Heart right ventricle (tissue), 16 donors: ENCODE measurements around the gene EIF2B2. TPM values are rescaled to one million over a fixed set of nuclear protein-coding genes. Genes with fewer than 3 reads are reported as not detected.

ENCODE experiments used
- ATAC-seq, 8 donors: fragments of 200-7000 bp; cut with Tn5 transposase; one replicate each; pipeline ENCODE4 v1.9.1; 2020; ENCODE audit warnings: mild to moderate bottlenecking in 8 of 8, moderate library complexity in 8 of 8, moderate number of reproducible peaks in 1 of 8
- DNase-seq, 2 donors: peaks; one replicate each; pipeline ENCODE4 v3.0.0-alpha.2; 2020
- H3K27ac ChIP-seq, 10 donors: fragments of 200-600 bp; sonication (generic) in 2 of 10; one replicate each; pipeline versions ENCODE4 v1.5.0 to v1.8.0; 2020 to 2022; ENCODE audit warnings: mild to moderate bottlenecking in 3 of 10
- H3K27me3 ChIP-seq, 7 donors: fragments of 200-600 bp; one replicate each; pipeline ENCODE4 v1.8.0; 2021 to 2022; ENCODE audit warnings: mild to moderate bottlenecking in 2 of 7
- H3K36me3 ChIP-seq, 9 donors: fragments of 200-600 bp; sonication (generic) in 1 of 9; one replicate each; pipeline versions ENCODE4 v1.5.0 to v1.8.0; 2020 to 2022; ENCODE audit warnings: mild to moderate bottlenecking in 2 of 9
- H3K4me1 ChIP-seq, 9 donors: fragments of 200-600 bp; sonication (generic) in 1 of 9; one replicate each; pipeline versions ENCODE4 v1.5.0 to v1.8.0; 2020 to 2022; ENCODE audit warnings: mild to moderate bottlenecking in 4 of 9
- H3K4me3 ChIP-seq, 10 donors: fragments of 200-600 bp; sonication (generic) in 2 of 10; one replicate each; pipeline versions ENCODE4 v1.5.0 to v1.8.0; 2020 to 2022; ENCODE audit warnings: mild to moderate bottlenecking in 7 of 10, moderate library complexity in 2 of 10
- H3K9me3 ChIP-seq, 11 donors: fragments of 200-600 bp in 10 of 11; sonication (generic) in 2 of 11; one replicate each; pipeline versions ENCODE4 v1.5.0 to v1.8.0; 2013 to 2022; ENCODE audit warnings: mild to moderate bottlenecking in 2 of 11, control low read depth in 1 of 11, moderate library complexity in 1 of 11
- CTCF ChIP-seq, 9 donors: fragments of 200-600 bp; sonication (generic) in 2 of 9; IDR thresholded peaks; one replicate each; pipeline versions ENCODE4 v1.5.0 to v1.8.0; 2021 to 2022; ENCODE audit warnings: antibody characterized with exemption in 9 of 9, mild to moderate bottlenecking in 5 of 9, moderate library complexity in 1 of 9
- WGBS, 2 donors: extraction: QIAGEN DNeasy Blood & Tissue Kit; methylation state at CpG; one replicate each; pipeline ENCODE4 v1.1.7; 2013; ENCODE audit warnings: inconsistent platforms in 1 of 2; 5-methylcytosine and 5-hydroxymethylcytosine counted together
- intact Hi-C, 10 donors: fragments of 100-400 bp; cut with DNase I; formaldehyde crosslinking; loops; one replicate each; pipeline versions ENCODE4 v1.11.1 to v1.14.2; 2022
- polyA plus RNA-seq, 2 donors: library from polyadenylated mRNA; stranded (reverse); fragments of 200-250 nt; gene quantifications; one replicate each; pipeline ENCODE4 v1.2.3, GENCODE V29; 2013
- total RNA-seq, 10 donors: library from RNA; stranded (reverse); fragmentation: NEBNext Ultra II Directional in 3 of 10; extraction: Animal tissue kit (Norgen Biotek cat#: 25700) in 3 of 10; gene quantifications; one replicate each; pipeline versions ENCODE4 v1.2.1 to v1.2.4, GENCODE V29; 2021 to 2023
- donor health status: Arrhythmogenic right ventricular cardiomyopathy.
- donor health status: ischemic (EF 13 %, LVEDD 7.1; RV severe dilation, severe dysfunction).
- donor health status: healthy with polysubstance abuse.
- donor health status: DM: no; HTN: yes; CAD: no.
- donor health status: DM: no; HTN: no; CAD: no.
- donor health status: ischemic (EF 25% LVEDD 6.9; RV normal size, moderate dysfunction).
- donor health status: ischemic (EF 25% LVEDD 5.7; RV mildly dilated, moderate dysfunction).
- donor health status: healthy.
- donor health status: DM: yes; HTN: yes; CAD: no.
- donor health status: Ischemic cardiomyopathy.
- donor health status: ischemic (EF 35%, LVEDD 5.7; RV mildly dilated, moderate dysfunction).
- donor health status: nonischemic (EF 11% LVEDD 7.7; RV severe dilation, severe dysfunction).
- donor health status: DM: yes; HTN: yes; CAD: no.
- donor health status: PGD.
- donor health status: ischemic (EF 29% LVEDD 5.4; RV normal size, mild dysfunction).
- donor health status: nonischemic (EF 23%, LVEDD 6.1; RV moderate dilation, normal function).

The EIF2B2 gene
- total and polyA plus RNA-seq, 12 donors, result 14.3 to 60.4 (median 31.5) TPM

DNA sequence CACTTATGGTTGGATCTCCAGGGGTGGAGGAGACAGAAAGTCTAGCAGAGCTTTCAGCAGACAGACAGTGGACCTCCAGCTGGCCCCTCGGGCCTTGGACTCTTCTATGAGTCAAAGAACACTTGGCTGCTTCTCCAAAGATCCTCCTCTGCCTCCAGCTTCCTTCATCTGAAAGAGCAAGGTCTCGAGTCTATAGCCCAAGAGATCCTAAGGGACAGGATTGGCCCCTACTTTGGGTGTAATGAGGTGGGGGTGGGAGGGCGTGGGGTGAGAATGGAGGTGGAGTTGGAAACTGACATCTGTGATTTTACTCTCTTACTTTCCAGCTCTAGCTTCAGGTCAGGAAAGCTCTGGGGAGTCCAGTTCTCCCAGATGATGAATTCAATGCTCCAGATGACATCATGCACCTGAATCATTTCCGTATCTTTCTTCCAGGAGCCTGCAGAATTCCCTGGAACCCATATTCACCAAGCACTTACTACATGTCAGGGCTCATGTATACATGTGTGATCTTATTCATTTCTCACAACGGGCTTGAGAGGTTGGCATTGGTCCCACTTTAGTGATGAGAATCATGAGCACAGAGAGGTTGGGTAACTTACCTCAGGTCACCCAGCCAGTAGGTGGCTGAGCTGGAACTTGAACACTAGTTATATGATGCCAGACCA is 37.1 kb upstream of the EIF2B2 start:
- no peak for DNase-seq
- Histone ChIP-seq H3K36me3 (no peaks in the 10 kb centered on the region), H3K27me3 (no peaks in the 10 kb centered on the region), H3K27ac (peak overlapping the region in 8 of 10 donors; percentile 12 to 62 (median 46)), H3K9me3 (no peaks in the 10 kb centered on the region), H3K4me1 (peaks cover 0 to 31% (median 22%) of the 10 kb centered on the region in 9 donors), H3K4me3 (no peak overlapping the region)
- TF ChIP-seq CTCF (IDR thresholded peaks at IDR 0.05), result no peak
- intact Hi-C loops, result loop anchor here in 1 of 10 donors (5.0 kb wide), 1 partner anchor 37 kb away; the partner anchor contains the start of gene EIF2B2
- WGBS, 2 donors, result 50 to 63% methylated on average over 5 of the region's 5 CpGs
- ATAC-seq, result peak in 6 of 8 donors; percentile 16 to 77 (median 52)

- Histone ChIP-seq H3K4me1 (peaks cover 6 to 40% (median 25%) of the 10 kb centered on the region in 9 donors), H3K27ac (no peak overlapping the region), H3K27me3 (no peaks in the 10 kb centered on the region), H3K9me3 (no peaks in the 10 kb centered on the region), H3K4me3 (no peak overlapping the region), H3K36me3 (no peaks in the 10 kb centered on the region)
- DNase-seq, result no peak
- TF ChIP-seq CTCF (IDR thresholded peaks at IDR 0.05), result no peak
- intact Hi-C loops, result loop anchor here in 1 of 10 donors (5.0 kb wide), 1 partner anchor 33 kb away; the partner anchor contains the start of gene EIF2B2
- ATAC-seq, result no peak
- 77 to 78% methylated on average over 1 of the region's 1 CpG for WGBS, 2 donors
These were observed 33.9 kb upstream of the EIF2B2 start for GRCh38 chr14:74968811-74969210.

DNA sequence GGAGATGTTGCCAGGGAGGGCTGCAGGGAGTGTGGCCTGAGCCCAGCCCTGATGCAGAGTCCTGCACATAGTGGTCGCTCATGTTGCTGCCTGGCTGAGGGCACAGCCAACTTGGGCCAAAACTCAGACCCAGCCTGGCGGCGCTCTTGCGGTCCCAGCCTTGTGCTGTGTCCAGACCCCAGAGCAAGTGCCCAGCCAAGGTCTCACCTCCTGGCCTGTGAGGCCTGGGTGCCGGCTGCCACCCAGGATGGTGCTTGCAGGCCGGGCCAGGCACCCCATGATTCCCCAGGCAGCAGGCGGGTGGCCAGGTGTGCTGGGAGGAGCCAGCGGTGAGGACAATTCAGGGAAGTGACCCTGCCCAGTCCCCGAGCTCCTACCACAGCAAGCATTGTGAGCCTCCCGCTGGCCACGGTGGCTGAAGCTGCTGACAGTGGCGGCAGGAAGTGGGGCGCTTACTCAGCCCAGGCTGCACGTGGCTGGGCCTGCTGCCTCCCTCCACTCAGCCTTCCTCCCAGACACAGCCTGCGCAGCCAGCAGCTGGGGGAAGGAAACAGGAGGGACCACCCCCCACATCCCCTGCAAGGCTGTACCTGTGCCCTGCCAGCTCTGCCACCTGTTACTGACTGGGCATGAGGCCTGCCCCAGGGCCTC is 29.6 kb upstream of the EIF2B2 start:
- peak; percentile 75 to 84 for DNase-seq
- WGBS, 2 donors, result 58 to 65% methylated on average over 15 of the region's 15 CpGs
- intact Hi-C loops, result no loop called here
- no peak for TF ChIP-seq CTCF (IDR thresholded peaks at IDR 0.05)
- H3K27me3 ChIP-seq, result no peaks in the 10 kb centered on the region
- peak overlapping the region in 9 of 10 donors; percentile 53 to 81 (median 75) for H3K27ac ChIP-seq
- H3K9me3 ChIP-seq, result no peaks in the 10 kb centered on the region
- no peaks in the 10 kb centered on the region for H3K36me3 ChIP-seq
- no peak overlapping the region for H3K4me3 ChIP-seq
- ATAC-seq, result peak; percentile 71 to 93 (median 82)
- peaks cover 16 to 51% (median 37%) of the 10 kb centered on the region in 9 donors for H3K4me1 ChIP-seq

DNA sequence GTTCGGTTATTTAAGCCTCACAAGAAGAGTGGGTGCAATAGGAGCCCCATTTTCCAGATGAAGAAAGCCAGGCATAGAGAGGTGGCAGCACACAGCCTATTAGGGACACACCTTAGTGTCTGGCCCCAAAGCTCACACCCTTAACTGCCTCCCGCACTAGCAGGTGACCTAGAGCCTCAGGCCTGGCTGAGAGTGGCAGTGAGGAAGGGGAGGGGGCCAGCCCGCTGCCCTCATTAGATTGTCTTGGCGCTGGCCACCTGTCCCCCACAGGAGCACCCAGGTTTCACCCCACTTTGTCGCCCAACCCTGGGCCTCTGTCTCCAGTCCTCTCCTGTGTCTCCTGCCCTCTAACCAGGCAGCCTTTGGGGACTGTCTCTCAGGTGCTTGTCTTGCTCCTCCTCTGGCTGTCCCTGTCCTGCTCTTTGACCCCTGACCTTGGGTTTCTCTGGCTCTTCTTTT is 28.8 kb upstream of the EIF2B2 start:
- H3K4me3 ChIP-seq, result no peak overlapping the region
- H3K9me3 ChIP-seq, result no peaks in the 10 kb centered on the region
- ATAC-seq (no peak), DNase-seq (no peak)
- 93% methylated on average over 5 of the region's 5 CpGs for WGBS, 2 donors
- H3K4me1 ChIP-seq, result peaks cover 16 to 57% (median 40%) of the 10 kb centered on the region in 9 donors
- no peaks in the 10 kb centered on the region for H3K27me3 ChIP-seq
- no peak for TF ChIP-seq CTCF (IDR thresholded peaks at IDR 0.05)
- intact Hi-C loops, result no loop called here
- H3K27ac ChIP-seq, result peak overlapping the region in 9 of 10 donors; percentile 53 to 81 (median 75)
- no peaks in the 10 kb centered on the region for H3K36me3 ChIP-seq
